Inferior parietal cortex (tissue), 1 donor: Measurements from ENCODE around the gene MAPT.

Source experiments
- DNase-seq: peaks from one replicate; pipeline ENCODE4 v3.0.0-alpha.2; 2016; ENCODE audit errors: extremely low spot score

MAPT gene

DNA sequence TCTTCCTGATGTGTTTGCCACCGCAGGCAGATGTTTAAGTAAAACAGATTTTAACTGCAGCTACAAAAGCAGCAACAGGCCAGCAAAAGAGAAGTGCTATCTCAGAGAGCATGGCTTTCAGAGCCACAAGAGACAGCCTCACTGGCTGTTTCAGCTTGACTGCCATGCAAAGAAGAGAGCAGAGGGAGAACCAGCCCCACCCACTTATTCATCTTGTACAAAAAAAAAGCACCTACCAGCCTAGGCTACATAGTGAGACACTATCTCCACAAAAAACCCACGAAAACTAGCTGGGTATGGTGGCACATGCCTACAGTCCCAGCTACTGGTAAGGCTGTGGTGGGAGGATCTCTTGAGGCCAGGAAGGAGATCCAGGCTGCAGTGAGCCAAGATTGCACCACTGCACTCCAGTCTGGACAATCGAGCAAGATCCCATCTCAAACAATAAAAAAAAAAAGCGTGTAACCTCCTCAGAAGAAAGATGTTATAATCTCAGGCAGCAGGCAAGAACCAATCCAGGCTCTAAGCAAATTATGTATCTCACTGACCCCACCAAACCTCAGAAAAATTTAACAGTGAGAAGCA, 134.7 kb downstream of the MAPT start:
- DNase-seq, result no peak

DNA sequence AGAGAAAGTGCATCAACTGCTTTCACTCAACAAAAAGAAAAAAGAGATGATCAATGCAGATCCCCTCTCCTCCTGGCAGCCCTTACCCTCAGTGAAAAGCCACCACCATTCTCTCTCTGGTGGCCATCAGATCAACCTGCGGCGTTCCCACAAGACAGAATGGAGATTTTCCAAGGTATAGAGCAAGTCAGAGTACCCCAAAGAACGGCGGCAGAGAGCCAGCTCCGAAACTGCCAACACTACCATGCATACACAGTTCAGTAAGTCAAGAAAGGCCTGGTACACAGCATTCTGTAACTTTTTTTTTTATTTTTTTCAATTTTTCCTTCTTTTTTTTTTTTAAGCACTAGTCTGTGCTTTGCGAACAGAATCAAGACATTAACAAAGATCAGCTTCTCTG, 135.3 kb downstream of the MAPT start:
- DNase-seq, result no peak

GRCh38 chr17:46030752-46031151, 136.4 kb downstream of the MAPT start:
- DNase-seq, result no peak

DNA sequence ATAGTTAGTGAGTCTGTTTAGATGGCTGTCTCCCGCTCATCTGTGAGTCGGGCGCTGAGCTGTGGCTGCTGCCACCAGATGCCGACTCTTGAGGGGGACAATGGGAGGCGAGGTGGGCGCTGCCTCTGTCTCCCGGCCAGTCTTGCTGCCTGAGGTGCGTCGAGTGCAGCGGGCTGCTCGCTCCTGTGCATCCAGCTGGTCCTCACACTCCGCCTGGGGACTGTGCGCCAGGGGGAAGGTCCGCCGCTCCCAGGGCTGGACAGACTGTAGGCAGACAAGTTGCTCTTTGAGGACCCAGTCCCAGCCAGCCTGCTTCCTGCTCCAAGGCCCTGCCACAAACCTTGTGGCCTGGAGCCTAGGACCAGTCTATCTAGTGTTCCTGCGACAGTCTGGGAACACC, 137.1 kb downstream of the MAPT start:
- no peak for DNase-seq

- DNase-seq, result no peak
Measured at GRCh38 chr17:46031920-46032319, 137.6 kb downstream of the MAPT start.

- no peak for DNase-seq
Measured at GRCh38 chr17:46032909-46033308, 138.6 kb downstream of the MAPT start.

GRCh38 chr17:46033392-46033791, 139.0 kb downstream of the MAPT start:
- DNase-seq, result no peak

DNA sequence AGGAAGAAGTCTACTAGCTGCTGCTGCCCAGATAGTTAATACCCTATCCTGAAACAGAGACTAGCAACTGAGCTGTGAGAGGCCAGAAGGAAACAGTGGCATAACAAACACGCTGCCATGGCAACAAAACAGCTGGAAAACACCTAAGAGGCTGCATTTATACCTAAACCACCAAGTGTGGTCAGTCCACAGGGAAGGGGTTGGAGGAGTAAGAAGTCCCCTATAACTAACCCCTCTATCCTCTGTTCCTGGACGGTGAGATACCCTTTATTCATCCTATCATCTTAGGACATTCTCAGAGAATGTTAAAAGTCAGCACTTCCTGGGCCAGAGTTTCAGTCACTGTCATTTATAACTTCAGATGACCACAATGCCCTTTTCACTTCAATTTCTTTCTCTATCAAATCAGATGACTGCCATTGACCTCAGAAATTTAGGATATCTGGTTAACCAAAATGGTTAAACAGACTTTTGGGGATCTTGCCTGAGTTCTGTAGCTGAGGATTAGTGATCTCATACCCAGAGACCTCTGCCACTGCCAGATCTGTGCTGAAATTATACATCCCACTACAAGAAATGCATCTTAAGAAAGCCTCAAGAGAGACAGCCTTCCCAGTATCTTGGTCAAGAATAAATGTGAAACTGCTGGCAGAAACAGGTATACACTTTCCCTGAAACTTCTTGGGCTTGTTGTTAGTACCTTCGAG, 140.9 kb downstream of the MAPT start:
- no peak for DNase-seq

DNA sequence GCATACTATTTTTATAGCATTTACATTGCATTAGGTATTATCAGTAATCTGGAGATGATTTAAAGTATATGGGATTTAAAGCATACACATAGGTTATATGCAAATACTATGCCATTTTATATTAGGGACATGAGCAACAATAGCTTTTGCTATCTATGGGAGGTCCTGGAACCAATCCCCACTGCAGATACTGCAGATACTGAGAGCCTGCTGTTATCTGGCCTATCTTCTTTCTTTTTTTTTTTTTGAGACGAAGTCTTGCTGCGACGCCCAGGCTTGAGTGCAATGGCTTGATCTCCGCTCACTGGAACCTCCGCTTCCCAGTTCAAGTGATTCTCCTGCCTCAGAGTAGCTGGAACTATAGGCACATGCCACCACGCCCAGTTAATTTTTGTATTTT, 142.1 kb downstream of the MAPT start:
- DNase-seq, result no peak

DNA sequence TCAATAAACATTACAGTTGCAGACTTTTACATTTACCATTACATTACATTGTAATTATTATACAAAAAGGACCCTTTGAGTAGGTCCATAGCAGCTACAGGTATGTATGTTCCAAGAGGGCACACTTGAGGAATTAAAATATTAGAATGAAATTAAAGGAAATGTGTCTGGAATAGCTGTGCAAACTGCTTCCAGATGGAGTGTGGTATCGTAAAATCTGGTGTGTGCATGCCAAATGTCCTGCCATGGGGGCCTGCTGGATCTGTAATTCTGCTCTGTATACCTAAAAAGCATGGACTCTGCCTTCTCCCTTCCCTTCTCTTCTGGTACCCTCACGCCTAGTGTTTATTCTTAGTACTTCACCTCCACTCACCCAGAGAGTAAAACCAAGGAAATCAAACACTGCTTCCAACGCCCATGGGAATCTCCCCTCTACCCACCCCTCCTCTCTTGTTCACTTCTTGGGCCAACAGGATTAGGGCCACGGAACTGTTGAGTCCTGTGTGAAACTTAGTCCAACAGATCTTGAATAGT, 143.4 kb downstream of the MAPT start:
- DNase-seq, result no peak

GRCh38 chr17:46038414-46038813, 144.1 kb downstream of the MAPT start:
- DNase-seq, result no peak

- DNase-seq, result no peak
Measured at GRCh38 chr17:46038937-46039336, 144.6 kb downstream of the MAPT start.

GRCh38 chr17:46039592-46040186, 145.3 kb downstream of the MAPT start:
- DNase-seq, result no peak

DNA sequence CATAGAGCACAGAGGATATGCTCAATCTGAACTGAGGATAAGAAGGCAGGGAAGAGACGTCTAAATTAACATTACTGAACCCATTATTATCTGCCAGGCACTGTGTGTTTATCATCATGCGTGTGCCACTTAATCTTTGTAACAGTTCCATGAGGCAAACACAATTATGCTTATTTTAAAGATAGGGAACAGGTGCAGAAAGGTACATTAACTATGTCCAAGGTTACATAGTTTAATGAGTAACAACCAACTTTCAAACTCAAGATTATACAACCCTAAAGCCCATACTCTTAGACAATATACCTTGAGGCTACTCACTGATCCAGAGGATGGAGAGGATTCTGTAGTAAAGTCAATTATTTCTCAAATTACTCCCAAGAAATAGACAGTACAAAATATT, 147.9 kb downstream of the MAPT start:
- no peak for DNase-seq

- no peak for DNase-seq
Measured at GRCh38 chr17:46042925-46043324, 148.6 kb downstream of the MAPT start.

DNA sequence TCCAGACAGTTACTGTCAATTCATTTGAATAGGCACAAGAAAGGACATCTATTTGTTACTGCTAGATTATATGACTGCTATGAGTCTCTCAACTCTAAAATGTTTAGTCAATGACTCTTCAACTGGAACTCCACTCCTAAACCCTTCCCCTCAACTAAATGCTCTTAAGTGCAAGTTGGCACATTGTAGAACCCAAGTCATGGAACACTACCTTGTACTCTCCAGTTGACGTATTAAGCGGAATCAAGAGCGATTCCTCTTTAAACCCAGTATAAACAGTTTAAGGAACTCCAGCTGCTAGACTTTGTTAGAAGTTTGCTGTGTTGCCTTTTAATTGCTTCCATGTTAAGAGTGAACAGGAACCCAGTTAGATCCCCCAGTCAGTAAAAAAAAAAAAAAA, 149.3 kb downstream of the MAPT start:
- DNase-seq, result no peak

DNA sequence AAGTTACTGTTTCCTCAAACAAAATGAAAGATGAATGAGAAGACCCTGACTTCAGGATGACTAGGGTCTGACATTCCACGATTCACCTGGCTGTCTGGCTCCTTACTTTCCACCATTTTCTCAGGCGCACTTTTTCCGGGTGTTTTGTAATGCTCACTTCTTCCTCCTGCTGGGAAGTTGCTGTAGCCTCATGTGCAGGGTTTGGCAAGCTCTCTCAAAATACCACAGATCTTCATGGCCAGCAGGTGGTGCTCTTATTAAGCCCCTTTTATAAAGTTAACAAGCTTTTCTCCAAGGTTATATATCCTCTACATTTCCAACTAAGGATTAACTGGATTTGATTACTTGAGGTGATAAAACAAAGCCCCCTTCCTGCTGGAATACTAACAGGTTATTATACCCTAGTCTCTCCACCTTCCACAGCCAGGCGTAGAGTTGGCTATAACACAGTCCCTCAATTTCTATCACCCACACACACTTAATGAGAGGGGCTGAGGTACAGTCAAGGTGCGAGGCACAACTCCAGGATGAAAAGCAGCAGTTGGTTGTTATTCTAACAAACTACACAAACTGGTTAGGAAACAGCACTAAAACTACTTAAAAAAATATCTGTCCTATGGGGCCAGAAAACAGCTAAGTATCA, 150.1 kb downstream of the MAPT start:
- DNase-seq, result peak; percentile 87

- no peak for DNase-seq
Measured at GRCh38 chr17:46044989-46045388, 150.6 kb downstream of the MAPT start.

GRCh38 chr17:46045639-46046038, 151.3 kb downstream of the MAPT start:
- no peak for DNase-seq

- no peak for DNase-seq
Measured at GRCh38 chr17:46046957-46047356, 152.6 kb downstream of the MAPT start.

DNA sequence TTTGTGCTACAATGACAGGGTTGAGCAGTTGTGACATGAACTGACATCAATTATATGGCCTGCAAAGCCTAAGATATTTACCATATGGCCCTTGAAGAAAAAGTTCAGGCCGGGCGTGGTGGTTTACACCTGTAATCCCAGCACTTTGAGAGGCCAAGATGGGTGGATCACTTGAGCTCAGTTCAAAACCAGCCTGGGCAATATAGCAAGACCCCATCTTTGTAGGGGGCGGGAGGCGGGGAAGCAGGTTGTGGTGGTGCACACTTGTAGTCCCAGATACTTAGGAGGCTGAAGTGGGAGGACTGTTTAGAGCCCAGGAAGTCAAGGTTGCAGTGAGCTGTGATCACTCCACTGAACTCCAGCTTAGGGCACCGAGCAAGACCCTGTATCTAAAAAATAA, 153.0 kb downstream of the MAPT start:
- DNase-seq, result no peak

DNA sequence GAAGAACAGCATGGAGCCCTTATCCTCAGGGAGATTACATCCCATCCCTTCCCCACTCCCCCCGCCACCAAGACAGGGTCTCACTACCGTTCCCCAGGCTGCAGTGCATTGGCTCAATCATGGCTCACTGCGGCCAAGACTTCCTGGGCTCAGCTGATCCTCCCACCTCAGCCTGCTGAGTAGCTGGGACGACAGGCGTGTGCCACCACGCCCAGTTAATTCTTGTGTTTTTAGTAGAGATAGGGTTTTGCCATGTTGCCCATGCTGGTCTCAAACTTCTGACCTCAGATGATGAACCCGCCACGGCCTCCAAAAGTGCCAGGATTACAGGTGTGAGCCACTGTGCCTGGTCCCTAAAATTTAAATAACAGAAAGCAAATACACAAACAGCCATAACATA, 153.5 kb downstream of the MAPT start:
- DNase-seq, result no peak

DNA sequence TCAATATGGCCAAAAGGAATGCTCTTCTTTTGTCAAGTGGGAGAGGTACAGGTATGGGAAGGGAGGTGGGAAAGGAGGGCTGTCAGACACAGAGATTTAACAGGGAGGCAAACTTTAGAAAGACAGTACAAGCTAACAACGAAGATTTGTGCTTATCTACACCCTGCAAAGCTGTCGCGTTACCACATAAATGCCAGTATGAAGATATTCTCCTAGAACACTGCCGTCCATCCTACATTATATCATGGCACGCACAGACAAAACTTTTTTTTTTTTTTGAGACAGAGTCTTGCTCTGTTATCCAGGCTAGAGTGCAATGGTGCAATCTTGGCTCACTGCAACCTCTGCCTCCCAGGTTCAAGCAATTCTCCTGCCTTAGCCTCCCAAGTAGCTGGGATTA, 155.3 kb downstream of the MAPT start:
- no peak for DNase-seq
